ENCODE results near the gene GLOD5. TPM values are rescaled to one million over a fixed set of nuclear protein-coding genes. Genes with fewer than 3 reads are reported as not detected.

Gene GLOD5
- total RNA-seq, 3 donors from 2014 or later (not counting 1 experiment from before 2014, with no cell fraction given), result not detected

DNA sequence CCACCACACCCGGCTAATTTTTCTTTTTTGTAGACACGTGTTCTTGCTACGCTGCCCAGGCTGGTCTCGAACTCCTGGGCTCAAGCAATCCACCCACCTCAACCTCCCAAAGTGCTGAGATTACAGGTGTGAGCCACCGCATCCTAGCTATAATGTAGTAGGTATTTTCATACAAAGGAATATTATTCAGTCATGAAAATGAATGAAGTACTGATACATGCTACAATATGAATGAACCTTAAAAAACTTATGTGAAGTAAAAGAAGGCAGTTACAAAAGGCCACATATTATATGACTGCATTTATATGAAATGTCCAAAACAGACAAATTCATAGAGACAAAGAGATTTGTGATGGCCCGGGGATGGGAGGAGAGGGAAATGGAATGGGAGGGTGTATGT is 20.2 kb downstream of the GLOD5 start:
- TF ChIP-seq, protein P1, sequence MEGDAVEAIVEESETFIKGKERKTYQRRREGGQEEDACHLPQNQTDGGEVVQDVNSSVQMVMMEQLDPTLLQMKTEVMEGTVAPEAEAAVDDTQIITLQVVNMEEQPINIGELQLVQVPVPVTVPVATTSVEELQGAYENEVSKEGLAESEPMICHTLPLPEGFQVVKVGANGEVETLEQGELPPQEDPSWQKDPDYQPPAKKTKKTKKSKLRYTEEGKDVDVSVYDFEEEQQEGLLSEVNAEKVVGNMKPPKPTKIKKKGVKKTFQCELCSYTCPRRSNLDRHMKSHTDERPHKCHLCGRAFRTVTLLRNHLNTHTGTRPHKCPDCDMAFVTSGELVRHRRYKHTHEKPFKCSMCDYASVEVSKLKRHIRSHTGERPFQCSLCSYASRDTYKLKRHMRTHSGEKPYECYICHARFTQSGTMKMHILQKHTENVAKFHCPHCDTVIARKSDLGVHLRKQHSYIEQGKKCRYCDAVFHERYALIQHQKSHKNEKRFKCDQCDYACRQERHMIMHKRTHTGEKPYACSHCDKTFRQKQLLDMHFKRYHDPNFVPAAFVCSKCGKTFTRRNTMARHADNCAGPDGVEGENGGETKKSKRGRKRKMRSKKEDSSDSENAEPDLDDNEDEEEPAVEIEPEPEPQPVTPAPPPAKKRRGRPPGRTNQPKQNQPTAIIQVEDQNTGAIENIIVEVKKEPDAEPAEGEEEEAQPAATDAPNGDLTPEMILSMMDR (IDR thresholded peaks at IDR 0.05), result no peak
- ATAC-seq (no peak), DNase-seq (no peak)
- intact Hi-C loops (cut with micrococcal nuclease), result no loop called here
- no peak overlapping the region for H3K27ac ChIP-seq (ENCODE audit: low read length)
- WGBS (ENCODE audit: insufficient coverage), result 100% methylated on average over 1 of the region's 6 CpGs
- no peaks in the 10 kb centered on the region for H3K4me1 ChIP-seq (ENCODE audit: control insufficient read depth, insufficient read depth, low read length)
- H3K4me3 Mint-ChIP-seq, result no peak overlapping the region
- no peak overlapping the region for H3K4me3 ChIP-seq (ENCODE audit: low read length)
- H3K36me3 Mint-ChIP-seq, result no peaks in the 10 kb centered on the region
- H3K27me3 Mint-ChIP-seq (ENCODE audit: low read depth in 2 of 2), result peaks cover 4 to 10% of the 10 kb centered on the region in 2 donors
- no peak overlapping the region for H3K27ac Mint-ChIP-seq
- no peaks in the 10 kb centered on the region for H3K27me3 ChIP-seq (ENCODE audit: control insufficient read depth, insufficient read depth, low read length)
- no peaks in the 10 kb centered on the region for H3K9me3 Mint-ChIP-seq
- H3K4me1 Mint-ChIP-seq, result no peaks in the 10 kb centered on the region
- no peaks in the 10 kb centered on the region for H3K36me3 ChIP-seq (ENCODE audit: control insufficient read depth, insufficient read depth, low read length)
- H3K9me3 ChIP-seq (ENCODE audit: control insufficient read depth, insufficient read depth, low read length), result no peaks in the 10 kb centered on the region

DNA sequence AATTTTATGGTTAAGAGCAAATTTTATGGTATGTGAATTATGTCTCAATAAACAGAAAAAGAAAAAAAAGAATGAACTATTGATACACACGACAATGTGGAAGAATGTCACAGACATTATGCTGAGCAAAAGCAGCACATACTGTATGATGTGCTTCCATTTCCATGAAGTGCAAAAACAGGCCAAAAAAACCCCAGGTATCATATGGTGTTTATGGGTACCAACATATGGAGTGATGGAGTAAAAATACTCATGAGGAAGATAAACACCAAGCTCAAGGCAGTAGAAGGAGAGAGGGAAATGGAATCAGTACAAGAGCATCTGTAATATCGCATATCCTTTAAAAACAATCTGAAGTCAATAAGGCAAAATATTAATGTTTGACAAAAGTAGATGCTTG is 20.7 kb downstream of the GLOD5 start:
- TF ChIP-seq, protein P1 (IDR thresholded peaks at IDR 0.05), result no peak
- Mint-ChIP-seq H3K9me3 (no peaks in the 10 kb centered on the region), H3K36me3 (no peaks in the 10 kb centered on the region), H3K27me3 (ENCODE audit: low read depth in 2 of 2) (peaks cover 3 to 5% of the 10 kb centered on the region in 2 donors), H3K27ac (no peak overlapping the region), H3K4me3 (no peak overlapping the region), H3K4me1 (no peaks in the 10 kb centered on the region)
- no peaks in the 10 kb centered on the region for H3K9me3 ChIP-seq (ENCODE audit: control insufficient read depth, insufficient read depth, low read length)
- H3K27ac ChIP-seq (ENCODE audit: low read length), result no peak overlapping the region
- H3K4me3 ChIP-seq (ENCODE audit: low read length), result no peak overlapping the region
- WGBS (ENCODE audit: insufficient coverage), result 83% methylated on average over 1 of the region's 2 CpGs
- H3K4me1 ChIP-seq (ENCODE audit: control insufficient read depth, insufficient read depth, low read length), result no peaks in the 10 kb centered on the region
- H3K36me3 ChIP-seq (ENCODE audit: control insufficient read depth, insufficient read depth, low read length), result no peaks in the 10 kb centered on the region
- no peaks in the 10 kb centered on the region for H3K27me3 ChIP-seq (ENCODE audit: control insufficient read depth, insufficient read depth, low read length)
- intact Hi-C loops (cut with micrococcal nuclease), result no loop called here
- DNase-seq (no peak), ATAC-seq (no peak)

DNA sequence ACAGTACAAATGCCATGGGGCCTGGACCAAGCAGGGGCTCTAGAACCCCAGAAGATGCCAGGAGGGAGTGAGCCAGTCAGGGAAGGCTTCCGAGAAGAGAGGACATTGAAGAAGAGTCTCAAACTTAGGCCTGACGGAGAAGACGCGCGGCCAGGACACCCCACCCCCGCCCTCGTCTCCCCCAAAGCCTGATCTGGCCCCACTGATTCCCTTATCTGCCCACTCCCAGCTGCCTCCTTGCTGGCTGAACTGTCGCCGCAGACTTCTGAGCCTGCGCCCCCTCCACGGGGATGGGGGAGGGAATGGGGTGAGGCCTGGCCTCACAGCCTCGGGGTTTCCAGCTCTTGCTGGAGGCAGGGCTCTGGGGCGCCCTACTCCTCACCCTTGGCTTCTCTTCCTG is 21.2 kb downstream of the GLOD5 start:
- DNase-seq, result no peak
- Mint-ChIP-seq H3K4me1 (no peaks in the 10 kb centered on the region), H3K36me3 (no peaks in the 10 kb centered on the region), H3K9me3 (no peaks in the 10 kb centered on the region), H3K27ac (no peak overlapping the region), H3K4me3 (no peak overlapping the region), H3K27me3 (ENCODE audit: low read depth in 2 of 2) (peaks cover 0 to 6% of the 10 kb centered on the region in 2 donors)
- no peaks in the 10 kb centered on the region for H3K27me3 ChIP-seq (ENCODE audit: control insufficient read depth, insufficient read depth, low read length)
- no peaks in the 10 kb centered on the region for H3K4me1 ChIP-seq (ENCODE audit: control insufficient read depth, insufficient read depth, low read length)
- ATAC-seq, result no peak
- no peak overlapping the region for H3K27ac ChIP-seq (ENCODE audit: low read length)
- H3K9me3 ChIP-seq (ENCODE audit: control insufficient read depth, insufficient read depth, low read length), result no peaks in the 10 kb centered on the region
- no peak overlapping the region for H3K4me3 ChIP-seq (ENCODE audit: low read length)
- no peaks in the 10 kb centered on the region for H3K36me3 ChIP-seq (ENCODE audit: control insufficient read depth, insufficient read depth, low read length)
- 92% methylated on average over 9 of the region's 13 CpGs for WGBS (ENCODE audit: insufficient coverage)
- TF ChIP-seq, protein P1 (IDR thresholded peaks at IDR 0.05), result no peak
- intact Hi-C loops (cut with micrococcal nuclease), result no loop called here

DNA sequence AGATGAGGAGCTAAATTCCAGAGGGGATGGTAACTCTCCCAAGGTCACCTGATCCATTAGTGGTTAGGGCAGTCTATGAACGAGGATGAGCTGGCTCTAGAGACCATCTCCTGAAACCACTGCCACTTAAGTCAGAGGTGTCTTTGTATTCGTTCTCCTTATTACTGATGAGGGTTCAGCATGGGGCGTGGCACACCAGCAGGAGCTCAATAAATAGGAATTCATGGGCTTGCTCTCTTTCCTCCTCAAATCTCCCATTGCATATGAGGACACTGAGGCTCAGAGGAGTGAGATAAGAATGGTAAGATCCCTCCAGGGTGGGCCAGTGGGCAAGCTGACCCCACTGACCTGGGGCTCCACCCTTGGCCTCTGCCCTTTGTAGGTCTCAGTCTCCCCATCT is 23.2 kb downstream of the GLOD5 start:
- Histone ChIP-seq H3K9me3 (ENCODE audit: control insufficient read depth, insufficient read depth, low read length) (no peaks in the 10 kb centered on the region), H3K4me1 (ENCODE audit: control insufficient read depth, insufficient read depth, low read length) (peaks cover 4% of the 10 kb centered on the region), H3K36me3 (ENCODE audit: control insufficient read depth, insufficient read depth, low read length) (no peaks in the 10 kb centered on the region), H3K27ac (ENCODE audit: low read length) (no peak overlapping the region), H3K27me3 (ENCODE audit: control insufficient read depth, insufficient read depth, low read length) (no peaks in the 10 kb centered on the region), H3K4me3 (ENCODE audit: low read length) (no peak overlapping the region)
- TF ChIP-seq, protein P1 (IDR thresholded peaks at IDR 0.05), result no peak
- H3K9me3 Mint-ChIP-seq, result no peaks in the 10 kb centered on the region
- no peak overlapping the region for H3K4me3 Mint-ChIP-seq
- 89% methylated on average over 2 of the region's 3 CpGs for WGBS (ENCODE audit: insufficient coverage)
- ATAC-seq (no peak), DNase-seq (no peak)
- H3K27ac Mint-ChIP-seq, result no peak overlapping the region
- peaks cover 0 to 18% of the 10 kb centered on the region in 2 donors for H3K4me1 Mint-ChIP-seq
- intact Hi-C loops (cut with micrococcal nuclease), result no loop called here
- H3K36me3 Mint-ChIP-seq, result no peaks in the 10 kb centered on the region
- H3K27me3 Mint-ChIP-seq (ENCODE audit: low read depth in 2 of 2), result peaks cover 0 to 9% of the 10 kb centered on the region in 2 donors
